Spleen (tissue), 11 donors: Measurements from ENCODE around the gene ZMIZ1. TPM values are rescaled to one million over a fixed set of nuclear protein-coding genes. Genes with fewer than 3 reads are reported as not detected.

Experiments used
- DNase-seq: peaks from one replicate; pipeline ENCODE4 v3.0.0-alpha.2; 2020
- H3K27ac ChIP-seq, 8 donors: fragments of 200-600 bp; sonication (generic) in 7 of 8; 1 replicate in 4 of 8; 2 replicates in 4 of 8; pipeline versions ENCODE4 v1.5.0 to v1.8.0; 2016 to 2021; ENCODE audit warnings: inconsistent platforms in 4 of 8, mild to moderate bottlenecking in 4 of 8, moderate library complexity in 1 of 8
- H3K27me3 ChIP-seq, 7 donors: fragments of 200-600 bp; sonication (generic) in 6 of 7; replicated peaks in 1 of 7; 1 replicate in 4 of 7; 2 replicates in 3 of 7; pipeline versions ENCODE4 v1.5.0 to v1.8.0; 2016 to 2021; ENCODE audit warnings: inconsistent platforms in 3 of 7, mild to moderate bottlenecking in 1 of 7
- H3K36me3 ChIP-seq, 6 donors: fragments of 200-600 bp; sonication (generic) in 5 of 6; 1 replicate in 4 of 6; 2 replicates in 2 of 6; pipeline versions ENCODE4 v1.5.0 to v1.8.0; 2016 to 2021; ENCODE audit warnings: inconsistent platforms in 2 of 6
- H3K4me1 ChIP-seq, 6 donors: fragments of 200-600 bp; sonication (generic) in 5 of 6; 1 replicate in 3 of 6; 2 replicates in 3 of 6; pipeline versions ENCODE4 v1.5.0 to v1.8.0; 2016 to 2021; ENCODE audit warnings: inconsistent platforms in 3 of 6
- H3K4me3 ChIP-seq, 8 donors: fragments of 200-600 bp; sonication (generic) in 7 of 8; 1 replicate in 4 of 8; 2 replicates in 4 of 8; pipeline versions ENCODE4 v1.5.0 to v1.8.0; 2016 to 2021; ENCODE audit warnings: inconsistent platforms in 4 of 8, mild to moderate bottlenecking in 4 of 8, moderate library complexity in 2 of 8
- H3K9me3 ChIP-seq, 8 donors: fragments of 200-600 bp; sonication (generic) in 7 of 8; 1 replicate in 4 of 8; 2 replicates in 4 of 8; pipeline versions ENCODE4 v1.5.0 to v1.8.0; 2016 to 2021; ENCODE audit warnings: inconsistent platforms in 4 of 8
- POLR2A ChIP-seq, 3 donors: fragments of 450-650 bp; IDR thresholded peaks; one replicate each; pipeline ENCODE4 v1.5.1; 2017; ENCODE audit warnings: antibody characterized with exemption in 3 of 3, mild to moderate bottlenecking in 1 of 3
- POLR2AphosphoS5 ChIP-seq, 3 donors: sonication (generic); formaldehyde crosslinking; IDR thresholded peaks; one replicate each; pipeline ENCODE4 v1.5.1; 2017; ENCODE audit warnings: antibody characterized with exemption in 3 of 3
- WGBS, 5 donors: extraction: QIAGEN DNeasy Blood & Tissue Kit in 3 of 5; methylation state at CpG; one replicate each; pipeline versions ENCODE4 v1.1.5 to v1.1.7; 2013 to 2018; 5-methylcytosine and 5-hydroxymethylcytosine counted together
- intact Hi-C: fragments of 100-400 bp; cut with DNase I; formaldehyde crosslinking; loops from one replicate; pipeline ENCODE4 v1.15.0; 2023; ENCODE audit warnings: low total_unique reads
- polyA plus RNA-seq, 3 donors: library from polyadenylated mRNA; stranded (reverse); fragments of 200-250 nt; gene quantifications; one replicate each; pipeline ENCODE4 v1.2.1, GENCODE V29; 2013
- total RNA-seq, 7 donors: library from RNA; depleted of rRNA in 3 of 7; stranded (reverse); fragments of >200 nt in 3 of 7; fragmentation: NEBNext Ultra II Directional in 4 of 7; extraction: Animal tissue kit (Norgen Biotek cat#: 25700) in 4 of 7; gene quantifications; one replicate each; pipeline versions ENCODE4 v1.1.0 to v1.2.1, GENCODE V29; 2016 to 2021
- TF ChIP-seq, protein P1 (sequence below), 11 experiments: fragments of 200-600 bp in 7 of 11; fragments of 450-650 bp in 4 of 11; sonication (generic) in 4 of 11; IDR thresholded peaks in 8 of 11; conservative IDR thresholded peaks in 3 of 11; 1 replicate in 7 of 11; 2 replicates in 4 of 11; pipeline versions ENCODE4 v1.4.0 to v1.8.0; 2016 to 2021; ENCODE audit warnings: antibody characterized with exemption in 11 of 11, inconsistent platforms in 4 of 11, mild to moderate bottlenecking in 1 of 11
- donor health status: healthy with polysubstance abuse.
- donor health status: DM: no; HTN: no; CAD: no; lungs with moderate emphysema.
- donor health status: DM: no; HTN: no; CAD: no.
- donor health status: Bipolar disorder and iron deficiency.
- donor health status: healthy.
- donor health status: DM: no; HTN: no; CAD: no.
- donor health status: DM: yes; HTN: yes; CAD: no.

The ZMIZ1 gene
- total and polyA plus RNA-seq, 10 donors = 10.7 to 210 (median 125) TPM

DNA sequence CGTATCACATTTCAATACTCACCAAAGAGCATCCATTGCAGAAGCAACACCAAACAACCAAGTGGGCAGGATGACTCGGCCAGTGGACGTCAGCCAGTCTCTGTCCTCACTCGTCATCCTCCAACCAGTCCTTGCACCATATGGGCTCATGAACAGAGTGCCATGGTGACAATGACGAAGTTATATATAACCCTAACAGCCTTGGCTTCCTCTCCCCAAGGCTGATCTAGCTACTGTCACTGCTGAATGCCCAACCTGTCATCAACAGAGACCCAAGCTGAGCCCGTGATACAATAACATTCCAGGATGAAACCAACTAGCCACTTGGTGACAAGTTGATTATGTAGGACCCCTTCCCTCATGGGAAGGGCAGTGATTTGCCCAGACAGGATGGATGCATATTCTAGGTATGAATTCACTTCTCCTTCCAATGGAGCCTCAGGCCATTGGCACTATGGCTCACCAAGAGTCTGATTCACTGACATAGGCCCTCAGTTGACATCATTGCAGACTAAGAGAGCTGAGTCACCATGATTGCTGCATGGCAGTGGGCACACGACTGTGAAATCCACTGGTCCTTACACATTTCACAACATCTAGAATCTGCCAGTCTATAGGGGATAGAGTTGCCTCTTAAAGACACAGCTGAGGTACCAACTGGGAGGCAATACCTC is 252.2 kb downstream of the ZMIZ1 start:
- no peak for DNase-seq
- Histone ChIP-seq H3K27me3 (no peaks in the 10 kb centered on the region), H3K4me3 (no peak overlapping the region), H3K4me1 (peaks cover 23 to 84% (median 65%) of the 10 kb centered on the region in 6 donors), H3K9me3 (no peaks in the 10 kb centered on the region), H3K36me3 (no peaks in the 10 kb centered on the region), H3K27ac (peak overlapping the region in 6 of 8 donors; percentile 4 to 77 (median 52))
- intact Hi-C loops = no loop called here
- TF ChIP-seq, protein P1, sequence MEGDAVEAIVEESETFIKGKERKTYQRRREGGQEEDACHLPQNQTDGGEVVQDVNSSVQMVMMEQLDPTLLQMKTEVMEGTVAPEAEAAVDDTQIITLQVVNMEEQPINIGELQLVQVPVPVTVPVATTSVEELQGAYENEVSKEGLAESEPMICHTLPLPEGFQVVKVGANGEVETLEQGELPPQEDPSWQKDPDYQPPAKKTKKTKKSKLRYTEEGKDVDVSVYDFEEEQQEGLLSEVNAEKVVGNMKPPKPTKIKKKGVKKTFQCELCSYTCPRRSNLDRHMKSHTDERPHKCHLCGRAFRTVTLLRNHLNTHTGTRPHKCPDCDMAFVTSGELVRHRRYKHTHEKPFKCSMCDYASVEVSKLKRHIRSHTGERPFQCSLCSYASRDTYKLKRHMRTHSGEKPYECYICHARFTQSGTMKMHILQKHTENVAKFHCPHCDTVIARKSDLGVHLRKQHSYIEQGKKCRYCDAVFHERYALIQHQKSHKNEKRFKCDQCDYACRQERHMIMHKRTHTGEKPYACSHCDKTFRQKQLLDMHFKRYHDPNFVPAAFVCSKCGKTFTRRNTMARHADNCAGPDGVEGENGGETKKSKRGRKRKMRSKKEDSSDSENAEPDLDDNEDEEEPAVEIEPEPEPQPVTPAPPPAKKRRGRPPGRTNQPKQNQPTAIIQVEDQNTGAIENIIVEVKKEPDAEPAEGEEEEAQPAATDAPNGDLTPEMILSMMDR (IDR thresholded peaks at IDR 0.05 in 8 of 11, conservative IDR thresholded peaks at IDR 0.05 in 3 of 11) = no peak
- no peak for TF ChIP-seq POLR2A (IDR thresholded peaks at IDR 0.05)
- peak in 1 of 3 donors; percentile 60 for TF ChIP-seq POLR2AphosphoS5 (IDR thresholded peaks at IDR 0.05)
- 65 to 80% (median 75%) methylated on average over 7 of the region's 7 CpGs for WGBS, 5 donors

DNA sequence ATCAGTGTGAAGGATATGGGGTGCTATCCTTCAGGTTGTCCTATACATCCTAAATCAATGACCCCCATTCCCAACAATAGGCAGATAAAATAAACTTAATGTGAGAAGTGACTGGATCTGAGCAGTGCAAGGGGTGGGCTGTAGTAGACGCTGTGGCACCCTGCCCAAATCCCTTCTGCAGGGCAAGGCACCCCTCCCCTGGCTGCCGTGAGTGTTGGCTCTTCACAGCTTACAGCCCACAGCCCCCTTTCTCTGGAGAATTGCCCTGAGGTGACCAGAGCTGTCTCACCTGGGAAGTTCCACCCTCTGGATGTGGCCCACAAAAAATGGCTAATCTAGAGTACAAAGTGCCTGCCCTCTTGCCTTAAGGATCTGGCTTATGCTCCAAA is 252.7 kb downstream of the ZMIZ1 start:
- DNase-seq = peak; percentile 71
- intact Hi-C loops = no loop called here
- Histone ChIP-seq H3K27me3 (no peaks in the 10 kb centered on the region), H3K27ac (peak overlapping the region in 5 of 8 donors; percentile 20 to 77 (median 76)), H3K4me3 (no peak overlapping the region), H3K36me3 (no peaks in the 10 kb centered on the region), H3K4me1 (peaks cover 18 to 79% (median 60%) of the 10 kb centered on the region in 6 donors), H3K9me3 (no peaks in the 10 kb centered on the region)
- TF ChIP-seq, protein P1 (IDR thresholded peaks at IDR 0.05 in 8 of 11, conservative IDR thresholded peaks at IDR 0.05 in 3 of 11) = no peak
- TF ChIP-seq POLR2A (IDR thresholded peaks at IDR 0.05) = no peak
- no peak for TF ChIP-seq POLR2AphosphoS5 (IDR thresholded peaks at IDR 0.05)
- 69 to 97% (median 83%) methylated on average over 2 of the region's 2 CpGs for WGBS, 5 donors

DNA sequence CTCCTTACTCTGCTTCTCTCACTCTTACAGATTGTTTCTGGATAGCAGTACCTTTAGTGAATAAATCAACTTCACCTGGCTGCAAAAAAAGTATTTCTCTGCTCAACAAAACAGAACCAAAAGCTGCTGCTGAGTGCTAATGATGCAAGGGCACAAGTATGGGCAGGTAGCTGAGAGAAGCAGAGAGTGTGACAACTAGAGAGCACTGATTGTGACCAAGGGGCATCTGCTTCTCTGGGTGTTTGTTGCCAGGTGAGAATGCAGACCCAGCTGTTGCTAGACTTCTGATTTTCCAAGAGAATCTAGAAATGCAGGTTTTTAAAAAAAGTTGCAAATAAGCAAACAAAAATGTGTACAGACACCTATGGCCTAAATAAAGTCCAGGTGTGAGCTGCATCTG is 253.2 kb downstream of the ZMIZ1 start:
- Histone ChIP-seq H3K9me3 (no peaks in the 10 kb centered on the region), H3K27me3 (no peaks in the 10 kb centered on the region), H3K4me1 (peaks cover 14 to 74% (median 55%) of the 10 kb centered on the region in 6 donors), H3K36me3 (no peaks in the 10 kb centered on the region), H3K4me3 (no peak overlapping the region), H3K27ac (peak overlapping the region in 5 of 8 donors; percentile 20 to 77 (median 76))
- TF ChIP-seq, protein P1 (IDR thresholded peaks at IDR 0.05 in 8 of 11, conservative IDR thresholded peaks at IDR 0.05 in 3 of 11) = no peak
- TF ChIP-seq POLR2A (IDR thresholded peaks at IDR 0.05) = no peak
- TF ChIP-seq POLR2AphosphoS5 (IDR thresholded peaks at IDR 0.05) = no peak
- intact Hi-C loops = no loop called here
- no peak for DNase-seq

DNA sequence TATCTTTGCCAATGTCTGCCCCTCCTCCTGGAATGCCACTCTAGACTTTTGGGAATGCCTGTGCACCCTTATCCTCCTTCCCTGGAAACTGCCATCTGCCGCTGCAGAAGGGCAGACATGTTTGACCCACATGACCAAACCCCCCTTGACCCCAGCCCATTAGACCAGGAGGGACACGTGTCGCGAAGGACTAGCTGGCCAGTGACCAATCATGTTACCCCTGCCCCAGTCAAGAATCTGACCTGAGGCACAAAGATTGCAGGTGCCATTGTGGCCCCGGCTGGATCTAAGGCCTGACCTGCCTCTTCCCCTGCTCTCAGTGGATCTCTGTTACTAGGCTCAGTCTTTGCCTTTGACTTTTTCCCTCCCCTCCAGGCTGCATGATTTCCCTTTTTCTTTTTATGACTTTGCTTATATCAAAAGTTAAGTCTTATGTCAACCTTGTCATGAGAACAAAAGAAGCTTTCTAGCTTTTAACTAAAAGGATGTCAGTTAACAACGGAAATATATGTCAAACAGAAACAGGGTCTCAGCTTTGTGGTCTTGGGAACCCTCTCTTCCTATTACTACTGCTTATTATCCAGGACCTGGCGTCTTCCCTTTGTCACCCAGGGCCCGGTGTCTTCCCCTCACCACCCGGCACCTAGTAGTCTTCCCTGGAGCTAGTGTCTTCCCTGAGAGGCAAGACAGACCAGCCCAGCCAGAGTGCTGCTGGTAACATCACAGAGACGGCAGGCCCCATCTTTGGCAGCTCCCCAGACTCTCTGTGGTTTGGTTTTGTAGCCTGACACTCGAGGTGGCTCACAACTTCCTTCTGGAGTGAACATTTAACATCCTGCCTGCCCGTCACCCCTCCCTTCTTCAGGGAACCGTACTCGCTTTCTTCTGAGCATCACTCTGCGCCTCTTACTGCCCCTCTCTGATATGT is 254.1 kb downstream of the ZMIZ1 start:
- Histone ChIP-seq H3K27ac (peak overlapping the region; percentile 15 to 77 (median 56)), H3K9me3 (no peaks in the 10 kb centered on the region), H3K27me3 (no peaks in the 10 kb centered on the region), H3K36me3 (no peaks in the 10 kb centered on the region), H3K4me3 (no peak overlapping the region), H3K4me1 (peaks cover 7 to 65% (median 47%) of the 10 kb centered on the region in 6 donors)
- intact Hi-C loops = no loop called here
- peak; percentile 87 for DNase-seq
- 38 to 44% (median 39%) methylated on average over 15 of the region's 15 CpGs for WGBS, 5 donors
- TF ChIP-seq, protein P1 (IDR thresholded peaks at IDR 0.05 in 8 of 11, conservative IDR thresholded peaks at IDR 0.05 in 3 of 11) = no peak
- TF ChIP-seq POLR2AphosphoS5 (IDR thresholded peaks at IDR 0.05) (peak in 2 of 3 donors; percentile 47 to 73), POLR2A (IDR thresholded peaks at IDR 0.05) (no peak)
